ENCODE measurements around the gene PTPRM. TPM values are rescaled to one million over a fixed set of nuclear protein-coding genes. Genes with fewer than 3 reads are reported as not detected.

PTPRM gene
- total RNA-seq, 1 experiment from 2014 or later = not detected

GRCh38 chr18:7725897-7726296, 158.8 kb downstream of the PTPRM start:
- DNase-seq (ENCODE audit: low spot score) = no peak
- H3K4me3 ChIP-seq (ENCODE audit: low read depth, low read length, poor library complexity, severe bottlenecking) = no peak overlapping the region
- POLR2A ChIA-PET (ENCODE audit: low non-redundant PET) = no interaction called here
- intact Hi-C loops (cut with micrococcal nuclease; ENCODE audit: unreplicated experiment) = no loop called here
- H3K36me3 ChIP-seq (ENCODE audit: insufficient read depth, low read length, poor library complexity, severe bottlenecking) = no peaks in the 10 kb centered on the region
- peaks cover 17% of the 10 kb centered on the region for H3K9me3 ChIP-seq (ENCODE audit: low read depth, low read length, poor library complexity, severe bottlenecking)
- CTCF ChIA-PET = no interaction called here
- H3K27ac ChIP-seq (ENCODE audit: low read depth, low read length, poor library complexity, severe bottlenecking) = no peak overlapping the region
- no peaks in the 10 kb centered on the region for H3K4me1 ChIP-seq (ENCODE audit: insufficient read depth, low read length, poor library complexity, severe bottlenecking)
- H3K27me3 ChIP-seq (replicated peaks; ENCODE audit: insufficient read depth, low read depth, low read length, poor library complexity) = no peaks in the 10 kb centered on the region
- no TSS peak for BruUV-seq (replicated peaks)
- TF ChIP-seq, protein P1, sequence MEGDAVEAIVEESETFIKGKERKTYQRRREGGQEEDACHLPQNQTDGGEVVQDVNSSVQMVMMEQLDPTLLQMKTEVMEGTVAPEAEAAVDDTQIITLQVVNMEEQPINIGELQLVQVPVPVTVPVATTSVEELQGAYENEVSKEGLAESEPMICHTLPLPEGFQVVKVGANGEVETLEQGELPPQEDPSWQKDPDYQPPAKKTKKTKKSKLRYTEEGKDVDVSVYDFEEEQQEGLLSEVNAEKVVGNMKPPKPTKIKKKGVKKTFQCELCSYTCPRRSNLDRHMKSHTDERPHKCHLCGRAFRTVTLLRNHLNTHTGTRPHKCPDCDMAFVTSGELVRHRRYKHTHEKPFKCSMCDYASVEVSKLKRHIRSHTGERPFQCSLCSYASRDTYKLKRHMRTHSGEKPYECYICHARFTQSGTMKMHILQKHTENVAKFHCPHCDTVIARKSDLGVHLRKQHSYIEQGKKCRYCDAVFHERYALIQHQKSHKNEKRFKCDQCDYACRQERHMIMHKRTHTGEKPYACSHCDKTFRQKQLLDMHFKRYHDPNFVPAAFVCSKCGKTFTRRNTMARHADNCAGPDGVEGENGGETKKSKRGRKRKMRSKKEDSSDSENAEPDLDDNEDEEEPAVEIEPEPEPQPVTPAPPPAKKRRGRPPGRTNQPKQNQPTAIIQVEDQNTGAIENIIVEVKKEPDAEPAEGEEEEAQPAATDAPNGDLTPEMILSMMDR (conservative IDR thresholded peaks at IDR 0.05; ENCODE audit: low read depth, low read length) = no peak
- TF ChIP-seq EZH2 (IDR thresholded peaks at IDR 0.05; ENCODE audit: borderline replicate concordance, low read depth, low read length, poor library complexity, severe bottlenecking) = no peak

DNA sequence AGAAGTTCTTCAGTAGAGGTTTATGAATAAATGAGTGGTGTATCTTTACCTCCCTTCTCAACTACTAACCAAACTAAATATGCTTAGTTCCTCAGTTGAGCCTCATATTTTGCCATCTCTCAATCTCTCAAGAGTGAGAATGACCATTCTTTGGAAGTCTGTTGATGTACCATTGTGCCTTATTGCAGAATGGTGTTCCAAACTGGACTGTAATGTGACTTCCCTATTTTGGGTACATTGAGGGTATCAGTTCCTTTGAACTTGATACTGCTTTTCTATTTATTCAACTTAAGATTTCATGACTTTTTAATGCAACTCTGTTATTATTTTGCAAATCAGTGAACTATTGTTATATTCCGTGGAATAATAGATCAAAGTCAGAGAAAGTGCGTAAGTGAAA, 159.4 kb downstream of the PTPRM start:
- intact Hi-C loops (cut with micrococcal nuclease; ENCODE audit: unreplicated experiment) = no loop called here
- ChIA-PET CTCF (no interaction called here), POLR2A (ENCODE audit: low non-redundant PET) (no interaction called here)
- H3K36me3 ChIP-seq (ENCODE audit: insufficient read depth, low read length, poor library complexity, severe bottlenecking) = no peaks in the 10 kb centered on the region
- no peak overlapping the region for H3K27ac ChIP-seq (ENCODE audit: low read depth, low read length, poor library complexity, severe bottlenecking)
- no TSS peak for BruUV-seq (replicated peaks)
- peaks cover 23% of the 10 kb centered on the region for H3K9me3 ChIP-seq (ENCODE audit: low read depth, low read length, poor library complexity, severe bottlenecking)
- DNase-seq (ENCODE audit: low spot score) = no peak
- no peaks in the 10 kb centered on the region for H3K27me3 ChIP-seq (replicated peaks; ENCODE audit: insufficient read depth, low read depth, low read length, poor library complexity)
- no peak overlapping the region for H3K4me3 ChIP-seq (ENCODE audit: low read depth, low read length, poor library complexity, severe bottlenecking)
- TF ChIP-seq, protein P1 (conservative IDR thresholded peaks at IDR 0.05; ENCODE audit: low read depth, low read length) = no peak
- no peak for TF ChIP-seq EZH2 (IDR thresholded peaks at IDR 0.05; ENCODE audit: borderline replicate concordance, low read depth, low read length, poor library complexity, severe bottlenecking)
- no peaks in the 10 kb centered on the region for H3K4me1 ChIP-seq (ENCODE audit: insufficient read depth, low read length, poor library complexity, severe bottlenecking)

- no peak overlapping the region for H3K27ac ChIP-seq (ENCODE audit: low read depth, low read length, poor library complexity, severe bottlenecking)
- H3K4me1 ChIP-seq (ENCODE audit: insufficient read depth, low read length, poor library complexity, severe bottlenecking) = no peaks in the 10 kb centered on the region
- POLR2A ChIA-PET (ENCODE audit: low non-redundant PET) = no interaction called here
- H3K27me3 ChIP-seq (replicated peaks; ENCODE audit: insufficient read depth, low read depth, low read length, poor library complexity) = no peaks in the 10 kb centered on the region
- TF ChIP-seq EZH2 (IDR thresholded peaks at IDR 0.05; ENCODE audit: borderline replicate concordance, low read depth, low read length, poor library complexity, severe bottlenecking) = no peak
- TF ChIP-seq, protein P1 (conservative IDR thresholded peaks at IDR 0.05; ENCODE audit: low read depth, low read length) = no peak
- H3K36me3 ChIP-seq (ENCODE audit: insufficient read depth, low read length, poor library complexity, severe bottlenecking) = no peaks in the 10 kb centered on the region
- intact Hi-C loops (cut with micrococcal nuclease; ENCODE audit: unreplicated experiment) = no loop called here
- H3K4me3 ChIP-seq (ENCODE audit: low read depth, low read length, poor library complexity, severe bottlenecking) = no peak overlapping the region
- peaks cover 21% of the 10 kb centered on the region for H3K9me3 ChIP-seq (ENCODE audit: low read depth, low read length, poor library complexity, severe bottlenecking)
- BruUV-seq (replicated peaks) = no TSS peak
- no peak for DNase-seq (ENCODE audit: low spot score)
- CTCF ChIA-PET = no interaction called here
Measured at GRCh38 chr18:7727361-7728076, 160.4 kb downstream of the PTPRM start.
